HEK293T (cell line): ENCODE data around the gene N4BP3.
A peak's percentile ranks its signal among the peaks of the same experiment; 100 is the strongest.

ENCODE experiments used
- CTCF ChIA-PET: fragments of 350-600 bp; formaldehyde crosslinking; extraction: SDS; loops from one replicate; lab custom pipeline; 2021; ENCODE audit warnings: antibody characterized with exemption, inconsistent platforms; lab: Yijun Ruan, JAX
- POLR2A ChIA-PET: fragments of 350-600 bp; formaldehyde crosslinking; extraction: SDS; loops from one replicate; lab custom pipeline; 2020; ENCODE audit warnings: antibody characterized with exemption, inconsistent platforms; lab: Yijun Ruan, JAX
- DNase-seq: peaks from one replicate; pipeline ENCODE4 v3.0.0; 2012; ENCODE audit warnings: mixed read lengths; ENCODE audit errors: extremely low spot score
- ARNT ChIP-seq: fragments of 450-650 bp; IDR thresholded peaks from 2 replicates; pipeline ENCODE4 v1.6.1; 2017; ENCODE audit warnings: mild to moderate bottlenecking
- BHLHE40 ChIP-seq: fragments of 450-650 bp; IDR thresholded peaks from 2 replicates; pipeline ENCODE4 v1.6.1; 2016; ENCODE audit warnings: mild to moderate bottlenecking, moderate library complexity, borderline replicate concordance
- CTBP1 ChIP-seq: fragments of 450-650 bp; IDR thresholded peaks from 2 replicates; pipeline ENCODE4 v1.6.1; 2016; ENCODE audit warnings: borderline replicate concordance
- ELF4 ChIP-seq: fragments of 450-650 bp; IDR thresholded peaks from 2 replicates; pipeline ENCODE4 v1.6.1; 2017; ENCODE audit warnings: antibody characterized with exemption
- FOXA1 ChIP-seq: fragments of 450-650 bp; IDR thresholded peaks from 2 replicates; pipeline ENCODE4 v1.6.1; 2016; ENCODE audit warnings: mild to moderate bottlenecking
- FOXK2 ChIP-seq: fragments of 450-650 bp; IDR thresholded peaks from 2 replicates; pipeline ENCODE4 v1.6.1; 2016; ENCODE audit warnings: mild to moderate bottlenecking
- HDGF ChIP-seq: fragments of 450-650 bp; IDR thresholded peaks from 2 replicates; pipeline ENCODE4 v1.6.1; 2017; ENCODE audit warnings: antibody characterized with exemption, borderline replicate concordance
- L3MBTL2 ChIP-seq: fragments of 450-650 bp; conservative IDR thresholded peaks from 2 replicates; pipeline ENCODE4 v1.6.1; 2016; ENCODE audit warnings: mild to moderate bottlenecking
- LEF1 ChIP-seq: fragments of 450-650 bp; IDR thresholded peaks from 2 replicates; pipeline ENCODE4 v1.6.1; 2017; ENCODE audit warnings: mild to moderate bottlenecking, borderline replicate concordance
- NFRKB ChIP-seq: fragments of 450-650 bp; IDR thresholded peaks from 2 replicates; pipeline ENCODE4 v1.6.1; 2016; ENCODE audit warnings: mild to moderate bottlenecking, moderate library complexity
- PKNOX1 ChIP-seq: fragments of 450-650 bp; IDR thresholded peaks from 2 replicates; pipeline ENCODE4 v1.6.1; 2016
- SP1 ChIP-seq: fragments of 450-650 bp; IDR thresholded peaks from 2 replicates; pipeline ENCODE4 v1.6.1; 2017
- SUZ12 ChIP-seq: fragments of 450-650 bp; IDR thresholded peaks from 2 replicates; pipeline ENCODE4 v1.6.1; 2016; ENCODE audit warnings: mild to moderate bottlenecking
- TARDBP ChIP-seq: fragments of 450-650 bp; IDR thresholded peaks from 2 replicates; pipeline ENCODE4 v1.6.1; 2016
- ZNF384 ChIP-seq: fragments of 450-650 bp; IDR thresholded peaks from 2 replicates; pipeline ENCODE4 v1.6.1; 2016

N4BP3 gene

GRCh38 chr5:178143901-178144300 is 30.6 kb downstream of the N4BP3 start:
- ChIA-PET CTCF (interaction anchor here (2.6 kb wide), 1 partner anchor 68 kb away, joined by 13 read pairs; no protein-coding TSS in a partner anchor), POLR2A (interaction anchor here (2.1 to 2.5 kb wide), 2 partner anchors 10 to 12 kb away, joined by 6 to 8 read pairs; partner anchors contain the start of gene NHP2)
- DNase-seq, result no peak
- TF ChIP-seq BHLHE40 (no peak), L3MBTL2 (no peak), NFRKB (no peak), ELF4 (no peak), PKNOX1 (no peak), ZNF384 (no peak)

- CTCF ChIA-PET, result interaction anchor here (1.0 to 3.0 kb wide), 4 partner anchors 16 to 71 kb away, joined by 3 to 17 read pairs (median 9); no protein-coding TSS in a partner anchor
- peak; percentile 68 for TF ChIP-seq PKNOX1
- TF ChIP-seq FOXK2, result no peak
- POLR2A ChIA-PET, result interaction anchor here (0.8 to 2.1 kb wide), 4 partner anchors 9 to 71 kb away, joined by 3 to 5 read pairs (median 4); no protein-coding TSS in a partner anchor
- DNase-seq, result peak; percentile 77
Observed at GRCh38 chr5:178145965-178146820, 32.9 kb downstream of the N4BP3 start.

GRCh38 chr5:178147406-178147805 is 34.1 kb downstream of the N4BP3 start:
- DNase-seq, result no peak
- CTCF ChIA-PET, result interaction anchor here (3.0 kb wide), 1 partner anchor 72 kb away, joined by 17 read pairs; no protein-coding TSS in a partner anchor
- POLR2A ChIA-PET, result no interaction called here
- TF ChIP-seq ELF4 (no peak), FOXK2 (no peak), BHLHE40 (no peak), CTBP1 (no peak), ARNT (no peak), NFRKB (no peak), HDGF (no peak), SUZ12 (no peak), FOXA1 (no peak), ZNF384 (no peak), LEF1 (no peak)

- ChIA-PET POLR2A (interaction anchor here (1.1 to 1.7 kb wide), 5 partner anchors 14 to 74 kb away, joined by 3 to 8 read pairs (median 5); partner anchors contain the start of gene RMND5B), CTCF (interaction anchor here (0.9 to 3.0 kb wide), 4 partner anchors 29 to 74 kb away, joined by 3 to 17 read pairs (median 4); no protein-coding TSS in a partner anchor)
- TF ChIP-seq TARDBP, result no peak
- TF ChIP-seq BHLHE40, result no peak
- no peak for DNase-seq
Observed at GRCh38 chr5:178149199-178149932, 36.0 kb downstream of the N4BP3 start.

GRCh38 chr5:178150977-178151734 is 37.8 kb downstream of the N4BP3 start:
- no peak for DNase-seq
- CTCF ChIA-PET, result interaction anchor here (1.6 kb wide), 1 partner anchor 30 kb away, joined by 4 read pairs; no protein-coding TSS in a partner anchor
- POLR2A ChIA-PET, result interaction anchor here (0.5 kb wide), 1 partner anchor 15 kb away, joined by 3 read pairs; no protein-coding TSS in a partner anchor
- TF ChIP-seq SUZ12 (no peak), FOXA1 (no peak), NFRKB (no peak), CTBP1 (no peak), LEF1 (no peak), SP1 (no peak), BHLHE40 (no peak), TARDBP (no peak), FOXK2 (no peak), HDGF (no peak), ELF4 (no peak)
